ENCODE measurements around the gene MUC7. TPM values are rescaled to one million over a fixed set of nuclear protein-coding genes. Genes with fewer than 3 reads are reported as not detected.

The MUC7 gene
- total RNA-seq, 1 donor, result not detected

GRCh38 chr4:70522626-70523025 lies 50.6 kb downstream of the MUC7 start:
- no peak for TF ChIP-seq CTCF (IDR thresholded peaks at IDR 0.05; ENCODE audit: insufficient read depth, low read depth, low read length)
- H3K4me3 ChIP-seq (ENCODE audit: low read depth, low read length), result no peak overlapping the region
- DNase-seq (ENCODE audit: low read depth), result no peak

- no peak for TF ChIP-seq CTCF (IDR thresholded peaks at IDR 0.05; ENCODE audit: insufficient read depth, low read depth, low read length)
Observed at GRCh38 chr4:70530997-70531396, 59.0 kb downstream of the MUC7 start.

GRCh38 chr4:70531981-70532380 lies 60.0 kb downstream of the MUC7 start:
- no peak for DNase-seq (ENCODE audit: low read depth)
- peak; percentile 20 for TF ChIP-seq CTCF (IDR thresholded peaks at IDR 0.05; ENCODE audit: insufficient read depth, low read depth, low read length)
- H3K4me3 ChIP-seq (ENCODE audit: low read depth, low read length), result no peak overlapping the region

More at GRCh38 chr4:70530997-70531396, 59.0 kb downstream of the MUC7 start:
- no peak overlapping the region for H3K4me3 ChIP-seq (ENCODE audit: low read depth, low read length)
- DNase-seq (ENCODE audit: low read depth), result no peak

Other genes with a start within 250 kb of the MUC7 start
- gene FDCSP, start 246.1 kb upstream of the MUC7 start, total RNA-seq, result not detected in 2 replicates
- not detected in 2 replicates for gene CSN3, start 229.6 kb upstream of the MUC7 start, total RNA-seq
- not detected in 2 replicates for gene CABS1, start 137.2 kb upstream of the MUC7 start, total RNA-seq
- not detected in 2 replicates for gene SMR3A, start 111.4 kb upstream of the MUC7 start, total RNA-seq
- not detected in 2 replicates for gene SMR3B, start 89.1 kb upstream of the MUC7 start, total RNA-seq
- gene OPRPN, start 74.3 kb upstream of the MUC7 start, total RNA-seq, result not detected in 2 replicates
- not detected in 2 replicates for gene AMTN, start 46.4 kb downstream of the MUC7 start, total RNA-seq
- gene AMBN, start 120.1 kb downstream of the MUC7 start, total RNA-seq, result not detected in 2 replicates
- gene ENAM, start 156.5 kb downstream of the MUC7 start, total RNA-seq, result 0.43 and 0.97 TPM in 2 replicates
- gene JCHAIN, start 194.3 kb downstream of the MUC7 start, total RNA-seq, result 0.64 and 2.6 TPM in 2 replicates
- gene UTP3, start 216.3 kb downstream of the MUC7 start, total RNA-seq, result 15.1 and 23.3 TPM in 2 replicates
- gene RUFY3, start 249.8 kb downstream of the MUC7 start, total RNA-seq, result 56.7 and 60.5 TPM in 2 replicates

Measured in fibroblast of villous mesenchyme (primary cell).